GM19455 (cell line): ENCODE results near the gene TNNT2.

Source experiments
- ATAC-seq: cut with Tn5 transposase; IDR thresholded peaks from one replicate; pipeline ENCODE4 v1.9.1; 2021; ENCODE audit not compliant: unreplicated experiment

Gene TNNT2

DNA sequence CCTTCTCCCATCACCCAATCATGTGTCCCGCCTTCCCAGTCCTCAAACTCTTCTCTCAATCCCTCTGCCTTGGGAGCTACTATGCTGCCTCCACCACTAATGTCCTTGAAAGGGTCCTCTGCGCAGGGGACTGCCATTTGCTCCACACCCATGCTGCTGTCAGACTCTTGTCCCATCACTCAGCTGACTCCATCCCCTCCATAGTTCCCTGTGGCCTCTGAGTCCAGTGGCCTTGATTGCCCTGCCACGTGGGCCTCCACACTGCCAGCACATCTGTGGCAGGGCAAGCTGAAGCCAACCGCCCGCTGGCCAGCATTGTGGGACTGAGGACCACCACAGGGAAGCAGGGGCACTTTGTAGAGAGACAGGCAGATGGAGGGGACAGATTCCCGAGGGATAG is 1.3 kb upstream of the TNNT2 start:
- no peak for ATAC-seq

- ATAC-seq: no peak
Measured at GRCh38 chr1:201376464-201377374, 761 bp downstream of the TNNT2 start.

- no peak for ATAC-seq
Measured at GRCh38 chr1:201376107-201376463, 1.4 kb downstream of the TNNT2 start.

- ATAC-seq: no peak
Measured at GRCh38 chr1:201375169-201375568, 2.3 kb downstream of the TNNT2 start.

- ATAC-seq: no peak
Measured at GRCh38 chr1:201374364-201374763, 3.1 kb downstream of the TNNT2 start.

- no peak for ATAC-seq
Measured at GRCh38 chr1:201371792-201372191, 5.7 kb downstream of the TNNT2 start.

DNA sequence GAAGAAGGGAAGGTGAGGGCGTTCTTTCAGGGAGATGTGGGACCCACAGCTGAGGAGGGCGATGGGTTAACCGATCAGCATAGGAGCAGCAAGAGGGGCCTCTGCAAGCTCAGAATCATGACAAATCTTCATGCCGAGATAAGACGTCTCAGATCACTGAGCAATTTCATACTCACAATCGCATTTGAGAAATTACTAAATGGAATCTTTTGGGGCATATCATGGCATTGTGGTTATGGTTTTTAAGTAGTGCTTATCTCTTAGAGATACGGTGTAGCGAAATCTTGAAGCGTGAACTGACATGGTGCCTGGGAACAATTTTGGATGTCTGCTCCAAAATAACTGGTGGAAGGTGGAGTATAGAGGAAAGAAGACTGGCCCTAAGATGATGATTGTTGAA is 6.2 kb downstream of the TNNT2 start:
- ATAC-seq: no peak

GRCh38 chr1:201370500-201370899 is 7.0 kb downstream of the TNNT2 start:
- no peak for ATAC-seq

GRCh38 chr1:201369209-201369608 is 8.3 kb downstream of the TNNT2 start:
- ATAC-seq: no peak

GRCh38 chr1:201366696-201367095 is 10.8 kb downstream of the TNNT2 start:
- no peak for ATAC-seq

DNA sequence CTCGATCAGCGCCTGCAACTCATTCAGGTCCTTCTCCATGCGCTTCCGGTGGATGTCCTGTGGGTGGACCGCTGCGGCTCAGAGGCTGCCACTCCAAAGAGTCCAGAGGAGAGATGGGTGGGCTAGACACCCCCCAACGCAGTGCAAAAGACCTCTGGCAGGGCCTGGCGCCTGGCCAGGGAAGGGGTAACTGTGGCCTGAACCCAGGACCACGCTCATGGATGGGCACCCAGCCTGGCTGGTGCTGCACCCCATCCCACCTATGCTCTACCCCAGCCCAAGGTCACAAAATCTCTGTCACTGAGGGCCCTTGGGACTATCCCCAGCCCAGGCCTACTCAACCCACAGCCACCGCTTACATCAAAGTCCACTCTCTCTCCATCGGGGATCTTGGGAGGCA is 12.2 kb downstream of the TNNT2 start:
- no peak for ATAC-seq

GRCh38 chr1:201364808-201365105 is 12.7 kb downstream of the TNNT2 start:
- no peak for ATAC-seq

- no peak for ATAC-seq
Measured at GRCh38 chr1:201363467-201363866, 14.0 kb downstream of the TNNT2 start.

GRCh38 chr1:201362906-201363305 is 14.6 kb downstream of the TNNT2 start:
- no peak for ATAC-seq

DNA sequence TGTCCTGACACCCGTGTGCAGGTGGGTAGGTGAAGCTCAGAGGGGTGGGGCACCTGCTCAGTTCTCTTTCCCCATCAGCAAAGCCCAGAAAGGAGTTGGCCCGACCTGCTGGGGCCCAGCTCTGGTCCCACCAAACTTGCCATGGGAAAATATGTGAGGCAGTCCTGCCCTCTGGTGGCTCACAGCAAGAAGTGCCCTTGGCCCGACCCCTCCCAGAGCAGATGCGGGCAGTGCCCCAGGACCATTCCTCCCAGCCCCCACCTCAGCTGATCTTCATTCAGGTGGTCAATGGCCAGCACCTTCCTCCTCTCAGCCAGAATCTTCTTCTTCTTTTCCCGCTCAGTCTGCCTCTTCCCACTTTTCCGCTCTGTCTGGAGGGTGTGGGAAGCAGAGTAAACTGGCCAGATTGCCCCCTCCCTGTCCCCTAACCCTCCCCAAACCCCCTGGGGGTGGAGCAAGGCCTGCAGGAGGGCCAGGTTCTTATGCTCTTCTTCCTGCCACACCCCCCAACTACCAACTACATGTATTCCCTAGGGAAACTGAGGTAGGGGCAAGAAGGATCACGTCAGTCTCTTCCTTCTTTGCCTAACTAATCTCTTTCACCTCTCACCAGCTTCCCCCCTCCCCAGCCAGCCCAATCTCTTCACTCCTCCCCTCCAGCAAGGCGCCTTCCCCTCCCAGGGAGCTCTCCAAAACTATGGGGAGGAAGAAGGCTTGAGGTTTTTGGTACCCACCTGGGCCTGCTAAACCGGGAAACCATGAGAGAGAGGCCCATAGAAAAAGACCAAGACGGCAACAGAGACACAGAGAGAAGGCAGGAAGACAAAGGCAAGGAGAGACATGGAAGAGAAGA is 15.6 kb downstream of the TNNT2 start:
- ATAC-seq: no peak

DNA sequence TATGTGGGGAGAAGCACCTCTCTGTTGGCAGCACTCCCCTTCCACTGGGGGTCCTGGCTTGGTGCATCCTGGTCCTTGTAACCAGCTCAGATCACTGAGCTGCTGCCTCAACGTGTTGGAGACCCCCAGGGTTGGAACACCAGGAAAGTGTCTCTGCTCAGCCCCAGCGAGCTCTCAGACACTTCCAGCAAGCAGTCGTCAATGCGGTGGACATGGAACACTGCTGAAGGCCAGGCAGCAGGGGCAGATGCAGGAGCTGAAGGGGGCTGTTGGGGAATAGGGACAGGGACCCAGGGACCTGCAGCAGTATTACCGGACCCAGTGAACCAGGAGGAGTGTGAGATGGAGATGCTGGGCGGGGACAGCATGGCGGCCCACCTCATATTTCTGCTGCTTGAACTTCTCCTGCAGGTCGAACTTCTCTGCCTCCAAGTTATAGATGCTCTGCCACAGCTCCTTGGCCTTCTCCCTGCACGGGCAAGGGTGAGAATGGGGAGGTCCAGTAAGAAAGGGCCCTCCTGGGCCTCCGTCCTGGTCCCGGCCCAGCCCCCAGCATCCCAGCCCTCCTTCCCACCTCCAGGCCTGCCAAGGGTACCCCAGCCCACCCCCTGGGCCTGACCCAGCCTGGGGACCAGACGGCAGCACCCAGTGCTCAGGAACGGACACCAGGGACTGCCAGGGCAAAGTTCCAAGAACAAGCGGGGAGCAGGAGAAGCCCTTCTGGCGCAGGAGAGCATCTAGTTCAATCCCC is 16.4 kb downstream of the TNNT2 start:
- no peak for ATAC-seq

- no peak for ATAC-seq
Measured at GRCh38 chr1:201360486-201360885, 17.0 kb downstream of the TNNT2 start.

DNA sequence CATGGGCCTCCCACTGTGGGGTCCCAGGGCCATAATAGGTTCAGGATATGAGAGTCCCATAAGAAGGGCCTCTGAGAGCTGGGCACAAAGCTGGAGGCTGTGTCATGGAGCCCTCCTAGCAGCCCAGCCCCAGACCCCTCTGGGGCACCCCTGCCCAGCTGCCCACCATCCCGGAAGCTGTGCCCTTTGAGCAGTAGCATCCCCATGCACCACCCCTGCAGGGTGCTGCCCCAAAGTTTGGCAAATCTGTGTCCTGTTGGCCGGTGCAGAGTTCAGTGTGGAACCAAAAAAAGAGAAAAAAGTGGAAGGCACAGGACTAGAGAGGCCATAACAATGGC is 17.6 kb downstream of the TNNT2 start:
- ATAC-seq: no peak

DNA sequence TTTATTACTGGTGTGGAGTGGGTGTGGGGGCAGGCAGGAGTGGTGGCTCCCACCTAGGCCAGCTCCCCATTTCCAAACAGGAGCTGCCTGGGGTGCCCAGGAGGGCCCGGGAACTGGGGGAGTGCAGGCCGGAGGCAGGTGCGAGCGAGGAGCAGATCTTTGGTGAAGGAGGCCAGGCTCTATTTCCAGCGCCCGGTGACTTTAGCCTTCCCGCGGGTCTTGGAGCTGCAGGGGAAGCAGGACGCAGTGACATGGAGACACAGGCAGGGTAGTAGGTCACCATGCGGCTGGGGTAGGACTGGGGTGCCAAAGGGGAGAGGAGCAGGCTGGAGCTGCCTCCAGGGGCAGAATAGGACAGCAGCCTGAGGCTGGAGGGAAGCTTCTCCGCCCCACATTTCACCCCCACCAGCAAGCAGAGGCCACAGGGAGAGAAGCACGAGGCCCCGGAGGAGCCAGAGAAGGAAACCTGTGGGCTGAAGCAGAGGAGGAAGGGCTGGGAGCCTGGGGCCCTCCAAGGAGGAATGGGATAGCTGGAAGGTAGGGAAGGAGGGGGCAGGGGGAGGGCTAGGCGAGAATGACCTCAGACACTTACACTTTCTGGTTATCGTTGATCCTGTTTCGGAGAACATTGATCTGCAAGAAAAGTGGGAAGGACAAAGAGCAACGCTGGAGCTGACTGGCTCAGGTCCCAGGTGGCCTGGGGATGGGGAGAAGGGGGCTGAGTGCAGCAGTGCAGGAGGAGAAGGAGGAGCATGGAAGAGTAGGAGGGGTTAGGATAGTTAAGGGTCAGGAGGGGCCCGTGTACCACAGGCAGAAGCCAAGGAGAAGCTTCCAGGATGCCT is 18.2 kb downstream of the TNNT2 start:
- ATAC-seq: no peak

DNA sequence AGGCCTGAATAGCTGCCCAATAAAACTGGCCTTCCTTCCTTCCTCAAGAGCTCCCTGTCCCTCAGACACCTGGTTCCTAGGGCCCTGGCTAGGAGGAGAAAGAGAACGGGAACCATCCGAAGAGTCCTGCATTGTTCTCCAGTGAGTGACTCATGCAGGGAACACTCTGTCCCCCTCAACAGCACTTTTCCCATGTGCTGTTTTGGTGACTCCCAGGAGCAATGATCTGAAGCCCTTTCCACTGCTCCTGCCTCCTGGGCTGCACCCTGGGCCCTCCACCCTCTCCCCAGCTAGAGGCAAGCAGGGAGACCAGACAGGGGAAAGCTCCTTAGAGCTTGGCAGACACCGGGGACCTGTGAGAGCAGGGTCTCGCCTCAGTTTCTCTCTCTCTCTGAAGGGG is 18.9 kb downstream of the TNNT2 start:
- ATAC-seq: no peak
